Keratinocyte (primary cell): Measurements from ENCODE around the gene PPARD.

Experiments used
- EZH2 ChIP-seq: IDR thresholded peaks from one replicate; pipeline ENCODE4 v1.6.1; 2012; ENCODE audit warnings: inconsistent platforms, mild to moderate bottlenecking, low read length, moderate library complexity
- TF ChIP-seq, protein P1 (sequence below), 3 experiments: IDR thresholded peaks in 1 of 3; conservative IDR thresholded peaks in 1 of 3; optimal IDR thresholded peaks in 1 of 3; 2 replicates in 2 of 3; 3 replicates in 1 of 3; pipeline versions ENCODE3 to v1.5.1; 2011; ENCODE audit warnings: low read length in 3 of 3, mild to moderate bottlenecking in 3 of 3, moderate library complexity in 2 of 3, control low read depth in 1 of 3, inconsistent platforms in 1 of 3; ENCODE audit not compliant: insufficient read depth in 2 of 3; ENCODE audit errors: extremely low read depth in 1 of 3

DNA sequence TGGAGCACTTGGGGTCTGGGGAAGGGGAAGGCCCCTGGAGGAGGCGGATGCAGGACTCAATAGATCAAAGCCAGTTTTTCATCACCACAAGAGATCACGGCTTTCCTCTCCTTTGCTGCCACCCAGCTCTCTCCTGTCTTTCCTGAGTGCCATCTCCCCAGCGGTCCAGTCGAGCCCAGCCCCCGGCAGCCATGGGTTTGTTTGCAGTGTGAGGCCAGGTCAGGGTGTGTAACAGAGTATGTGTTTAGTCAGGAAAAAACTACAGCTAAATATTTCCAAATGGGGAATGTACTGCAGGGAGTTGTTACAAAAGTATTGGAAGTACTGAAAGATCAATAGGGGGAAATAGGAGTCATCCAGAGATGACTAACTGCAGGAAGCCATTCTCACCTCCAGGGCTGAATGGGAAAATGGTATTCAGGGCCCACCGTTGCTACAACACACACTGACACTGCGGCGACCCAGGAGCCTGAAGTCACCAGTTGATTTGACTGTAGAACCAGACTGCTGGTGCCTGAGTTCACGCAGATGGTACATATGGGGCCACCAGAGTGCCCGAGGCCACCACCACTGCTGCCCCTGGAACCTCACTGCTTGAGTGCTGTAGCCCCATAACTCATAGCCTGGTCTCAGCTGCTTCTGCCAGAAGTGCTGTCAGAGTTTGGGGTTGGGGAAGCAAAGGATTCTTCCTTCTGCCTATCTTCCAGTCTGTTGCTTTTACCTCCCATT is 86.2 kb downstream of the PPARD start:
- no peak for TF ChIP-seq EZH2
- TF ChIP-seq, protein P1, sequence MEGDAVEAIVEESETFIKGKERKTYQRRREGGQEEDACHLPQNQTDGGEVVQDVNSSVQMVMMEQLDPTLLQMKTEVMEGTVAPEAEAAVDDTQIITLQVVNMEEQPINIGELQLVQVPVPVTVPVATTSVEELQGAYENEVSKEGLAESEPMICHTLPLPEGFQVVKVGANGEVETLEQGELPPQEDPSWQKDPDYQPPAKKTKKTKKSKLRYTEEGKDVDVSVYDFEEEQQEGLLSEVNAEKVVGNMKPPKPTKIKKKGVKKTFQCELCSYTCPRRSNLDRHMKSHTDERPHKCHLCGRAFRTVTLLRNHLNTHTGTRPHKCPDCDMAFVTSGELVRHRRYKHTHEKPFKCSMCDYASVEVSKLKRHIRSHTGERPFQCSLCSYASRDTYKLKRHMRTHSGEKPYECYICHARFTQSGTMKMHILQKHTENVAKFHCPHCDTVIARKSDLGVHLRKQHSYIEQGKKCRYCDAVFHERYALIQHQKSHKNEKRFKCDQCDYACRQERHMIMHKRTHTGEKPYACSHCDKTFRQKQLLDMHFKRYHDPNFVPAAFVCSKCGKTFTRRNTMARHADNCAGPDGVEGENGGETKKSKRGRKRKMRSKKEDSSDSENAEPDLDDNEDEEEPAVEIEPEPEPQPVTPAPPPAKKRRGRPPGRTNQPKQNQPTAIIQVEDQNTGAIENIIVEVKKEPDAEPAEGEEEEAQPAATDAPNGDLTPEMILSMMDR (optimal IDR thresholded peaks at IDR 0.05 in 1 of 3, IDR thresholded peaks at IDR 0.05 in 1 of 3, conservative IDR thresholded peaks at IDR 0.05 in 1 of 3; ENCODE audit: extremely low read depth in 1 of 3, insufficient read depth in 2 of 3, low read length in 3 of 3): no peak
